Measurements from ENCODE around the gene TBX1. TPM values are rescaled to one million over a fixed set of nuclear protein-coding genes. Genes with fewer than 3 reads are reported as not detected.

TBX1 gene
- total RNA-seq, 2 donors from 2014 or later: 0.24 TPM; not detected in 1

GRCh38 chr22:19734163-19734562, 26.4 kb upstream of the TBX1 start:
- DNase-seq (ENCODE audit: low spot score): no peak
- no peak for TF ChIP-seq CTCF (IDR thresholded peaks at IDR 0.05)
- H3K36me3 ChIP-seq: no peaks in the 10 kb centered on the region
- no peak overlapping the region for H3K4me3 ChIP-seq
- H3K4me1 ChIP-seq: peaks cover 0 to 9% of the 10 kb centered on the region in 2 donors
- H3K27me3 ChIP-seq: no peaks in the 10 kb centered on the region
- no peak overlapping the region for H3K27ac ChIP-seq
- no peaks in the 10 kb centered on the region for H3K9me3 ChIP-seq

- Histone ChIP-seq H3K27ac (no peak overlapping the region), H3K36me3 (no peaks in the 10 kb centered on the region), H3K4me3 (no peak overlapping the region), H3K4me1 (peaks cover 0 to 9% of the 10 kb centered on the region in 2 donors), H3K9me3 (no peaks in the 10 kb centered on the region), H3K27me3 (no peaks in the 10 kb centered on the region)
- DNase-seq (ENCODE audit: low spot score): no peak
- no peak for TF ChIP-seq CTCF (IDR thresholded peaks at IDR 0.05)
Measured at GRCh38 chr22:19734837-19735382, 25.7 kb upstream of the TBX1 start.

- Histone ChIP-seq H3K27ac (no peak overlapping the region), H3K4me3 (no peak overlapping the region), H3K36me3 (no peaks in the 10 kb centered on the region), H3K27me3 (no peaks in the 10 kb centered on the region), H3K4me1 (peaks cover 0 to 3% of the 10 kb centered on the region in 2 donors), H3K9me3 (no peaks in the 10 kb centered on the region)
- TF ChIP-seq CTCF (IDR thresholded peaks at IDR 0.05): no peak
- DNase-seq (ENCODE audit: low spot score): no peak
Measured at GRCh38 chr22:19735665-19736510, 24.7 kb upstream of the TBX1 start.

- DNase-seq (ENCODE audit: low spot score): no peak
- H3K4me3 ChIP-seq: no peak overlapping the region
- TF ChIP-seq CTCF (IDR thresholded peaks at IDR 0.05): no peak
- H3K9me3 ChIP-seq: no peaks in the 10 kb centered on the region
- no peaks in the 10 kb centered on the region for H3K4me1 ChIP-seq
- H3K36me3 ChIP-seq: no peaks in the 10 kb centered on the region
- H3K27ac ChIP-seq: no peak overlapping the region
- H3K27me3 ChIP-seq: no peaks in the 10 kb centered on the region
Measured at GRCh38 chr22:19737846-19738663, 22.5 kb upstream of the TBX1 start.

- no peak for DNase-seq (ENCODE audit: low spot score)
- no peak overlapping the region for H3K27ac ChIP-seq
Measured at GRCh38 chr22:19738664-19739447, 21.7 kb upstream of the TBX1 start.

More at GRCh38 chr22:19738664-19739447, 21.7 kb upstream of the TBX1 start:
- no peak for TF ChIP-seq CTCF (IDR thresholded peaks at IDR 0.05)
- H3K27me3 ChIP-seq: no peaks in the 10 kb centered on the region
- H3K9me3 ChIP-seq: no peaks in the 10 kb centered on the region
- no peaks in the 10 kb centered on the region for H3K36me3 ChIP-seq
- no peak overlapping the region for H3K4me3 ChIP-seq
- peaks cover 0 to 1% of the 10 kb centered on the region in 2 donors for H3K4me1 ChIP-seq
